Eye (tissue), 1 donor: ENCODE data around the gene SELENOO.
A peak's percentile ranks its signal among the peaks of the same experiment; 100 is the strongest.

ENCODE experiments used
- DNase-seq: peaks from one replicate; pipeline ENCODE4 v3.0.0-alpha.2; 2015

The SELENOO gene

GRCh38 chr22:50243685-50244419 is 43.0 kb downstream of the SELENOO start:
- no peak for DNase-seq

DNA sequence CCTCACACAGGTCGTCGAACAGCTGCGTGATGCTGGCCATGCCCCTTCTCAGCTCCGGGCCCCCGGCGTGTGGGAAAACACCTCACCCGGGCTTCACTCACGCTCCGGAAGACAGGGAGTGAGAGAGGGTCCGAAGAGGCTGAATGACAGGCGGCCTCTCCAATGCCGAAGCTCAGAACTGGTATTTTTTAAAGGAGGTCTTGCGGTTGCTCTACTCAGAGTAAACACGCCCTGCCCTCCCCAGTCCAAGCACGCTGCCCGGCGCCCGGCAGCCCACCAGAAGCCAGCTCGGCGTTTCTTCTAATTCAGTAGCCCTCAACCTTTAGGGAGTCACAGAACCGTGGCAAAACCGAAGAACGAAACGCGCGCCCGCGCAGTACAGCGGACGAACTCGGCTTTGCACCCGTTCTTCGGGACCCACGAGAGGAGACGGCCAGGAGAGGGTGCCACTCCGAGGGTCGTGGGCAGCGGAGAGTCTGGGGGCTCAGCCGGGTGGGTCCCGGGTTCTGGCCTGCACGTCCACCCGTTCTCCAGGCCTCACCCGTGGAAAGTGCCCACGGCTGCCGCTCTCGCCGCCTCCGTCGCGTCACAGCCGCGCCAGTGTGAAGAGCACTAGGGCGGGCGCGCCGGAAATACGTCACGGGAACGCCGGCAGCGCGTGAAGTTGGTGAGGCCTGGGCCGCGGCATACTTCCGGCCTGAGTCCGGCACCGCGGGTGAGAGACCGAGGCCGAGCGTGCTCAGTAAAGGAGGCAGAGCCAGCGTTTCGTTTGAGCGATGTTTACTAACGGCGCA is 43.8 kb downstream of the SELENOO start, which contains the start of gene TUBGCP6:
TUBGCP6 (minus strand) TSS at position 604 of the 794 bp plus-strand sequence; CDS start at position 40, 564 bp downstream.
- DNase-seq: peak; percentile 97

DNA sequence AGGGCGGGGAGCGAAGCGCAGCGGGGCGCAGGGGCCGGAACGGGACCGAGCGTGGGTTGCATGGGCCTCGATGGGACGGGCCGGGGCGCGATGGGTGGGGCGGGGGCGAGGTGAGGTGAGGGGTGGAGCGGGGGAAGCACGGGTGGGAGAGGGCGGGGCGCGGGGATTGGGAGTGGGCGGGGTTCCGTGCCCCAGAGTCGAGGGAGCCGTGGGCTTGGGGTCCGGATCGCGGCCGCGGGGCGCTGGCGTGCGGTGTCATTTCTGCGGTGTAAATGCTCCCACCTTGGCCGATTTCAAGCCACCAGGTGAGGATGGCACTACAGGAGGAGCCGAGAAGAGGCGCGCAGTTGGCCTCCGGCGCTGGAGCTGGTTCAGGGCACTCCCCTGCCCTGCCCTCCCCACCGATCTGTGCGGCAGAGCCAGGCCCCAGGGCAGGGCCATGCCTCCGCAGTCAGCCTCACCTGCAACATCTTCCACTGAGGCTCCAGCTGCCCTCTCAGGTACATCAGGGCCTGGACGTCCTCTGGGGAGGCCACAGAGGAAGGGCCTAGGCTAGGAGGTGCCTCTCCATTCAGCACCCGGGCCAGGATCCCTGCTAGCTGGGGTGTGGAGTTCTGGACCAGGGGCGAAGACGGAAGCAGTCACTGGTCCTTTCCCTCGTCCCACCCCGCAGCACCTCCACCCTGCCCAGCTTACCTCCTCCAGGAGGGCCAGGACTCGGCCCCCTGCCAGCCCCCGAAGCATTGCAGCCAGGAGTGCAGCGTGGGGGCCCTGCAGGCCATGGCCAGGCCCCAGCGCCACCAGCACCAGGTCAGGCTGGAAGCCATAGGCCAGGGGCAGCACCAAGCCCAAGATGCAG is 44.6 kb downstream of the SELENOO start:
- DNase-seq: no peak

DNA sequence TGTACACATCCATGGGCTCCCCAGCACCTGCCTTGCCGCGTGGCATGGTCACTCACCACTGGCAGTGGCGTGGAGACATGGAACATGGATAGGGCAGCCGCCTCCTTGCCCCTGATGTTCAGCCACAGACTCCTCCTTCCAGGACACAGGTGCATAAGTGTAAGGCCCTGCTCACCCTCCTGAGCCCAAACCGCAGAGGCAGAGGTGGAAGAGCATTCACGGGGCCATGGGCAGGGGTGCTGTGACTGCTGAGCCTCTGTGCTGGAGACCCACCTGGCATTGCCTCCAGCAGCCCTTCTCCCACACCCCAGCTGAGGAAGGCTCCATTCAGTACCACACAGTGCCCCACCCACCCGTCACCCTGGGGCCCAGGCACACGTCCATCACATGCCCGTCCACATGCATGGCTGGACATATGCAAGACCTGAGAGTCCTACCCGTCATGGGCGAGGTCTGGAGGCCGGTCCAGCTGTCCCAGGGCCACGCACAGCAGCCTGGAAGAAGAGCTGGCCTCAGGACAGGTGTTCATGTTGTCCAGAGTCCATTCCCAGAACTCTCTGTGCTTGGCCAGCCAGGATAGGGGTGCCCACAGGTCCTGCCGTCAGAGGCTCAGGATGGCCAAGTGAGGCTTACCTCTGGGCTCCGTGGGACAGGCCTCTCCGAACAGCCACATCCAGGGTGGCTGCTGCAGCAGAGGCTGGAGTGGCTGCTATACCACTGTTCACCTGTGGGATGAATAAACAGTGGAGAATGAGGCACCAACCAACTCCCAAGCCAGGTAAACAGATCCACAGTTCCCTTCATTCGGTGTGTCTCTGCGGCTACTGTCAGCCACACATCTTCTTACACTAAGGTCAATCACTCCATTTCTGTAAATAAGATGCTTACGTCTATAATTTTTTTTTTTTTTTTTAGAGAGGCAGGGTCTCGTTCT is 45.7 kb downstream of the SELENOO start:
- no peak for DNase-seq

DNA sequence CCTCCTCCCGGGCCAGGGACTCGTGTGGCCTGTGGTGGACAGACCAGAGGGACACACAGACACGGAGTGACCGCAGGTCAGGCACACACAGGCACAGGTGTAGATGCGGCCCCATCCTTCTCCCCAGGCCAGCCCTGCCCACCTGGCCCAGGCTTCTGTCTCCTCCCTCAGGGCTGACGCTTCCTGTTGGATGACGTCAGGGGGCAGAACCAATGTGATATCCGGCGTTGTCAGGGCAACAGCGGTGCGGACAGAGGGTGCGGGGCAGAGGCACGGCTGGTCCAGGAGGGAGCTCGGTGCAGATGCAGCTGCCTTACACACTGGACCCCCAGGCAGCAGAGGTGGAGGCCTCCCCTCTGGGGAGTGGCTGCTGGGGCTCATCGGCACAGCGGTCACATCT is 46.9 kb downstream of the SELENOO start:
- peak; percentile 42 for DNase-seq

DNA sequence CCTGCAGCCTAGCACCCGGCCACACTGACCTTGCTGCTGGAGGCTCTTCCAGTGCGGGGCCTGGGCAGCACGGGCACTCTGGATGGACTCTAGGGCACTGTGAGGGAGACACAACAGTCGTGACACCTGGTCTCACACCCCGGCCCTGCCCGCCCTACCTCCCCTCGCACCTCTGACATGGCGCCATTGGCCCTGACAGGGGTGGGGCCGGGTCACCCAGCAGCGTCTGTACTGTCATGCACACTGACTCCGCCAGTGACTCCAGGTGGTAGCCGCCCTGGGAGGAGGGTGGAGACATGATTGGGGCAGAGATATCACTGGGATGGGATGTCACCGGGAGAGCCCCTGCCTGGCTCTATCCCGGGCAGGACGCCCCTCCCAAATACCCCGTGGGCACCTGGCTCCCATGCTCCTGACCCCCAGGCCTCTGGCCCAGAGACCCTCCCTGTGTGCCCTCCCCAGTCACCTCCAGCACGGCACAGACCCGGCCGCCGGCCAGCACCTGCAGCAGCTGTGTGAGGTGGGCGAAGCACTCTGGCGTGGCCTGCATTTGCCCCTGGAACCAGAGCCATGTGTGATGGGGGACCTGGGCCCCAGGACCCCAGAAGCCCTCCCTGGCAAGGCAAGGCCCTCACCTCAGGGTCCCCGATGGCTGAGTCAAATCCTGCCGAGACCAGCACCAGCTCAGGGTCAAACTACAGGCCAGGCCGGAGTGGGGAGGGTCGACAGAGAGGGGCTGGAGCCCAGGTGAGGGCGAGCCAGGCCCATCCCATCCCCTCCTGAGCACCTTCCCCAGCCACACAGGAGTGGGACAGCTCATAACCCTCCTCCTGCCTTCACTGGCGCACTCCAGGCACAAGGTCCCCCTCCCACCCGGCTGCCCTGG is 47.6 kb downstream of the SELENOO start:
- no peak for DNase-seq

- DNase-seq: no peak
Measured at GRCh38 chr22:50249341-50250248, 48.8 kb downstream of the SELENOO start.

DNA sequence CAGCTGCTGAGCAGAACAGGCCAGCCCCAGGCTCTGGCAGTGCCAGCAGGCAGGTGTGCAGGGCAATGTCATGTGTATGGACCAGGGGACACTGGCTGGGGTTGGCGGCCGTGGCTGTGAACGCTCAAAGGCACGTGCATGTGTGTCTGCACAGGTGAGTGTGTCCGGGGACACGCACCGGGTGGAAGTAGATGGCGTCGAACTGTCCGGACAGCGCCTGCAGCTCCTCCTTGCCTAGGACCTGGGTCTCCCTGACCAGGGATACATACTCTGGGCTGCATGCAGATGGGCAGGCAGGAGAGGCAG is 49.4 kb downstream of the SELENOO start:
- DNase-seq: no peak

DNA sequence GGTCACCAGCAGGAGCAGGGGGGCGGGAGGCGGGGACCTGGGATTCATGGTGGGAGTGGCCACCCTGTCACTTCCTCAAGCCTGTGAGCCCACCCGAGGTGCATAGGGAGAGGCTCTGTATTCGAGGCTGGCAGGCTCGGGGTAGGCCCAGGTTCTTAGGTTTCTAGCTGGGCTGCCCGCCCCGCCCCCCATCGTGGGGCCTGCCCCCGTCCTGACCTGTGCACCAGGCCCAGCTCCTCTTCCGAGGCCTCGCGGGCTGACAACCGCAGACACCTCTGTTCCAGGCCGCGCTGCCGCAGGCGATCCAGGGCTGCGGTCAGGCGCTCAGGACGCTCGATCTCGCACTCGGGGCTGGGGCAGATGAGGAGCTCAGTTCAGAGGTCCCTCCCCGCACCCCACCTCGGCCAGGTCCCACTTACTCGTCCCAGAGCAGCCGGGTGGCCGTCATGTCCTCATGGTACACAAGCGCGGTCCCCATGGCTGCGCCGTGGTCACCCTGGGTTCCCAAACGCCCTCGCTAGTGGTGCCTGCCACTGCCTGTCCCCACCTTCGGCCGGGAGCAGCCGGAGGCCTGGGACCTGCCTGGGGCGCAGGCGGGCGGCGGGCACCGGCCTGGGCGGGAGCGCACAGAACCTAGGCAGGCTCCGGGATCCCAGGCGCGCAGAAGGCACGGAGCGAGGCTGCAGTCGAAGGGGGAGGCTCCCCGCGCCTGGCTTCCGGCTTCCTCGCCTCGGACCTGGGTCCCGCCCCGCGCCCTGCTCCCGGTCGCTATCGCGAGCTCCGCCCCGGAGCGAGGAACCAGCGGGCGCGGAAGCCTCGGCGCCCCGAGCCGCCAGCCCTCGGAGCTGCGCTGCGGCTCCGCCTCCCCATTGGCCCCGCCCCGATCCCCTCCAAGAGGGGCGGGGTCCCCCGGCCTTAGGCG is 50.0 kb downstream of the SELENOO start, which contains the start of gene HDAC10:
HDAC10 (minus strand) TSS at position 711 of the 922 bp plus-strand sequence; CDS start at position 478, 233 bp downstream.
- DNase-seq: peak; percentile 87

GRCh38 chr22:50251477-50252081 is 50.8 kb downstream of the SELENOO start:
- no peak for DNase-seq

- peak; percentile 75 for DNase-seq
Measured at GRCh38 chr22:50252082-50253045, 51.6 kb downstream of the SELENOO start.

DNA sequence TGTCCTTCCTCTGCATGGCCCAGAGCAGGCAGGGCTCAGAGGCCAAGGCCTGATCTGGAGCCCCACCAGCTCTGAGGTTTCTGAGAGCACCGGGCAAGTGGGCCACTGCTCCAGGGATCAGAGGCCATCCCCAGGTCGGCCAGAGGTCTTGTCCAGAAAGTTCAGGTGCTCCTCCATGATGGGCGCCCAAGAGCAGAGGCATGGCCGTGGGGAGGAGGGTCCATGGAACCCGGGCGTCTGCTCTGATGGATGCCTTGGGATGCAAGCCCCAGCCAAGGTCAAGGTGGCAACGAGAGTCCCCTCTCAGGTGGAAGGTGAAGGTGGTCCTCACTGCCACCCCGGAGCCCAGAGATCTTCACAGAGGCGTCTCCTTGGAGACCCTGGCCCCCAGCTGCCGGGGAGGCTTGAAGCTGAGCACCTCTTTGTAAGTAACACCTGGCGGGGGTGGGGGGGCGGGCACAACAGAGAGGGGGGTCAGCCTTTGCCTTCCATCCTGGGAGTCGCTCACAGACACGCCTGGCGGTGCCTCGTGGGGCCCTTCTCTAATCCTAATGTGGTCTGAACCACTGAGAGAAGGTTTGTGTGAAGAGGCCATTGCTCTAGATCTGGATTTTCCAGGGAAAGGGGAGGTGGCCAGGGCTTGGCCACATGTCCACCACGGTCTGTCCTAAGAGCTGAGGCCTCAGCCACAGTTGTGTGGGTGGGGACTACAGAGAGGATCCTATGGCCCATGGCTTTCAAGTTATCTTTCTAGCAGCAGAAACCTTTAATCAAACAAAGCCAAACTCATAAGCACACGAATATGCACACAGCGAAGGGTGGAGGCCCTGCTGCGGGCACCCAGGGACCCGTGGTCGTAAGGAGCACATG is 52.5 kb downstream of the SELENOO start:
- DNase-seq: no peak

DNA sequence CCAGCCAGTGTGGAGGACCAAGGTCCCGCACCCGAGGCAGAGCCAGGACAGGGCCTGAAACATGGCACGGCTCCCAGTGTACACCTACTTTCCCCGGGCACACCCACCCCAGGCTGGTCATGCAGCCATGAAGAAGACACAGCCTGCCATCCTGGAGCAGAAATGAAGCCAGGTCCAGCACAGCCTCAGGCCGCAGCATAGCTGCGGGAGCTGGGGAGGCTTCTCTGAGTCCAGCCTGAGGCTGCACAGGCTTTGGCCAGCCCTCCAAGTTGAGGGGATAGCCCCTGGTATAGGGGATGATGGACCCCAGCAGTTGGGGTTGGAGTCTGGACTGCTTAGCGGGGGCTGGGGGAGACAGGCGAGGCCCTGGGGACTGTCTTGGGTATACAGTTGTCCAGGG is 53.1 kb downstream of the SELENOO start:
- no peak for DNase-seq

GRCh38 chr22:50255099-50255498 is 54.3 kb downstream of the SELENOO start:
- DNase-seq: no peak

- no peak for DNase-seq
Measured at GRCh38 chr22:50255607-50256006, 54.8 kb downstream of the SELENOO start.

DNA sequence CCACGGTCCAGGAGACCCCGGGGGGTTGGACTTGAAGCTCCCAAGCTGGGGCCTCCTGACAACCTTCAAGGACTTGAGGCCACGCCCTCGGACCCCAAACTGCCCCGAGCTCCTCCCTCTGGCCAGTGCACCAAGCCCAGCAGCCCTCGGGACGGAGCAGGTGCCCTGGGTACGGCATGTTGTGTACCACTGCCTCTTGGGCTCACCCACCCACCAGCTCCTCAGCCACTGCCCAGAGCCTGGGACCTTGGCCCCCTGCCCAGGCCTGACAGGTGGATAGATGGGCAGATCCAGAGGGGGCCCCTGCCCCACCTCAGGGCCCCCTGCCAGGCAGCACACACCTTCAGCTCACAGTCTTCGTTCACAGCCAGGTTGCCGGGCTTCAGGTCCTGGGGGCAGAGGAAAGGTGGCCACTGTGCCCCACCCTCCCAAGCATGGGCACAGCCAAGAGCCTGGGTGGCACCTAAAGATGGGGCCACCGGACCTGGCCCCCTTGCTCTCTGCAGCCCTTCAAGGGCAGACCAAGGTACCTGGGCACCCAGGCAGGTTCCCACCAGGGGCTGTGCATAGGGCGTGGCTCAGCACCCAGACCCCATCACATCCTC is 55.5 kb downstream of the SELENOO start:
- no peak for DNase-seq
